Cerebellar cortex (tissue), 1 donor: Measurements from ENCODE around the gene LRP1.

ENCODE experiments used
- DNase-seq: peaks from one replicate; pipeline ENCODE4 v3.0.0-alpha.2; 2015; ENCODE audit warnings: low spot score

LRP1 gene

GRCh38 chr12:57223191-57224165, 95.2 kb downstream of the LRP1 start:
- DNase-seq = no peak

DNA sequence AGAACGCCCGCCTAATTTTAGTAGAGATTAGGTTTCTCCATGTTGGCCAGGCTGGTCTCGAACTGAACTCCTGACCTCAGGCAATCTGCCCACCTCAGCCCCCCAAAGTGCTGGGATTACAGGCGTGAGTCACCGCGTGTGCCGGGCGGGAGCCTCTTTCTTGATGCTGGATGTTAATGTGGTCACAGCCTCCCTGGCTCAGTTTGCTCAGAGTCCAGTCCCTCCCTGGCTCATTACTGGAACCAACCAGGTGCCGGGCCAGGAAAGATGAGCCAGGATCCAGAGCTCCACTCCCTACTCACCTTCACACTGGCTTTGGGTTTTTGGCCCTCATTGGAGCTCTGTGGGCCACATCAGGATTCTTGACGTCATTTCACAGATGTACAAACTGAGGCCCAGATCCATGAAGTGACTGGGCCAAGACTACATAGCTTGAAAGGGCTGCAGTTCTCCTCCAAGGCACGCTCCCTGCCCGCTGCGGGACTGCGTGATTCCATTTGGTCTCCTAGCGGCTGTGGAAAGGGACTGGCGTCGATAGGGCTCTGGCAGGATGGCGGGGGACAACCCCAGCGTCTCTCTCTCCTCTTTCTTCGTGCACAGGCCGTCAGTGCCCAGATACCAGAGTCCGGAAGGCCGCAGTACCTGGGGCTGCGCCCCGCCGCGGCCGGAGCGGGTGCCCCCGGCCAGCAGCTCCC, 96.1 kb downstream of the LRP1 start:
- no peak for DNase-seq

DNA sequence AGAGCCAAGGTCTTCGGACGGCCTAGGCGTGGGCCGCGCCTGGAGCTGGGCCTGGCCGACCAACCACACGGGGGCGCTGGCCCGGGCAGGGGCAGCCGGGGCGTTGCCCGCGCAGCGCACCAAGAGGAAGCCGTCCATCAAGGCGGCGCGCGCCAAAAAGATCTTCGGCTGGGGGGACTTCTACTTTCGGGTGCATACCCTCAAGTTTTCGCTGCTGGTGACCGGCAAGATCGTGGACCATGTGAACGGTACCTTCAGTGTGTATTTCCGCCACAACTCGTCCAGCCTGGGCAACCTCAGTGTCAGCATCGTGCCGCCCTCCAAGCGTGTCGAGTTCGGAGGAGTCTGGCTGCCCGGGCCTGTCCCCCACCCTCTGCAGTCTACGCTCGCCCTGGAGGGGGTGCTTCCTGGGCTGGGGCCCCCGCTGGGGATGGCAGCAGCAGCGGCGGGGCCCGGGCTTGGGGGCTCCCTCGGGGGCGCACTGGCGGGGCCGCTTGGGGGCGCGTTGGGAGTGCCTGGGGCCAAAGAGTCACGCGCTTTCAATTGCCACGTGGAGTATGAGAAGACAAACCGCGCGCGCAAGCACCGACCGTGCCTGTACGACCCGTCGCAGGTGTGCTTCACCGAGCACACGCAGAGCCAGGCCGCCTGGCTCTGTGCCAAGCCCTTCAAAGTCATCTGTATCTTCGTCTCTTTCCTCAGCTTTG, 96.8 kb downstream of the LRP1 start:
- no peak for DNase-seq

- no peak for DNase-seq
Measured at GRCh38 chr12:57225680-57226210, 97.5 kb downstream of the LRP1 start.

GRCh38 chr12:57226588-57227314, 98.5 kb downstream of the LRP1 start:
- no peak for DNase-seq

GRCh38 chr12:57227315-57228115, 99.2 kb downstream of the LRP1 start:
- no peak for DNase-seq

- DNase-seq = peak; percentile 54
Measured at GRCh38 chr12:57229046-57229633, 100.9 kb downstream of the LRP1 start.

- peak; percentile 98 for DNase-seq
Measured at GRCh38 chr12:57229634-57230380, 101.5 kb downstream of the LRP1 start, which contains the start of gene SHMT2. Gene SHMT2, plus strand, starts transcription at chr12:57229711. Its CDS starts 68 bp downstream, at chr12:57229779.

DNA sequence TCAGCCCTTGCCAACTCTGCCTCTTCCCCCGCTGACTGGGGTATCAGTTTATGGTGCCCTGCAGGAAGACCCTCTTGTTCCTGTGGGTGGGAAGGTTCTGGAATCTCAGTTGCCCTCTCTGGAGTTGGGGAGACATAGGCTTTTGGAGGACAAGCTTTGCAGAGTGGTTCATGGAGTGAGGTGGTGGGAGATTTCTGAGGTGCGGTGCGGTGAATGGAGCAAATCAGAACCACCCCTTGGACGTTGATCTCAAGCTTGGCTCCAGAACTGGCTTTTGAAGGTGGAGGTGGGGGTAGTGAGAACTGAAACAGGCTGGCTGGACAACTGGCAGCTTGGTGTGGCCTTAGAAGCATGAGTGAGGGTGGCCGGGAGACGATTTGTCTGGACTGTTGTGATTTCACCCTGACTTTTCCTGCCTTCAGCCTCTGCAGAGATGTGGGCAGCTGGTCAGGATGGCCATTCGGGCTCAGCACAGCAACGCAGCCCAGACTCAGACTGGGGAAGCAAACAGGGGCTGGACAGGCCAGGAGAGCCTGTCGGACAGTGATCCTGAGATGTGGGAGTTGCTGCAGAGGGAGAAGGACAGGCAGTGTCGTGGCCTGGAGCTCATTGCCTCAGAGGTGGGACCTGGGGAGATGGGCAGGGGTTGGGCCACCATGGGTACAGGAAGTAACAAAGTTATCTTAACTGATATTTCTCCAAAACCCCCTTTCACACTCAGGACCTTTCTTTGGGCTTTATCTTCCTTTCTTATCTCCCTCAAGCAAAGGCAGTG, 102.3 kb downstream of the LRP1 start:
- no peak for DNase-seq

- DNase-seq = no peak
Measured at GRCh38 chr12:57231276-57232021, 103.2 kb downstream of the LRP1 start.

- no peak for DNase-seq
Measured at GRCh38 chr12:57232156-57232756, 104.0 kb downstream of the LRP1 start.

DNA sequence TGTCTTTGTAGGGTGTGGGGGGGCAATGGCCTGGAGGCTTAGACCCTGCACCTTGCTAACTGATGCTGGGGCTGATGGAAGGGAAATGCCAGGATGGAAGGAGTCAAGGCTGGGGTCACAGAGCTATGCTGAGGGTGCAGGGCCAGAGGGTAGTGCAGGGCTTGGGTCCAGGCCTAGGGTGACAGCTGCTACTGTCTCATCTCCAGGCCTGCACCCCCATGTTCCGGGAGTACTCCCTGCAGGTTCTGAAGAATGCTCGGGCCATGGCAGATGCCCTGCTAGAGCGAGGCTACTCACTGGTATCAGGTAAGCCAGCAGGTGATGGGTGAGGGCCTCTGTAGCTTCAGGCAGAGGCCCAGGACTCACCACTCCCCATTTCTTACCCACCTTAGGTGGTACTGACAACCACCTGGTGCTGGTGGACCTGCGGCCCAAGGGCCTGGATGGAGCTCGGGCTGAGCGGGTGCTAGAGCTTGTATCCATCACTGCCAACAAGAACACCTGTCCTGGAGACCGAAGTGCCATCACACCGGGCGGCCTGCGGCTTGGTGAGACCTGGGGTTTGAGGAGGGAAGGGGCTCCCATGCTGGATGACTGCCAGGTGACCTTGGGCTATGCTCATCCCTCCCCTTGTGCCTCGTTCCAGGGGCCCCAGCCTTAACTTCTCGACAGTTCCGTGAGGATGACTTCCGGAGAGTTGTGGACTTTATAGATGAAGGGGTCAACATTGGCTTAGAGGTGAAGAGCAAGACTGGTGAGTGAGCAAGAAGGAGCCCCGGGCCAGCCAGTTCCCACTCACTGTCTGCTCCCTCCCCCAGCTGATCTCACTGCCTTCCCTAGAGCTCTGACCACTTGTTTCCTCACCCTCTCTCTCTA, 105.3 kb downstream of the LRP1 start:
- DNase-seq = no peak

- no peak for DNase-seq
Measured at GRCh38 chr12:57234233-57234570, 105.9 kb downstream of the LRP1 start.

DNA sequence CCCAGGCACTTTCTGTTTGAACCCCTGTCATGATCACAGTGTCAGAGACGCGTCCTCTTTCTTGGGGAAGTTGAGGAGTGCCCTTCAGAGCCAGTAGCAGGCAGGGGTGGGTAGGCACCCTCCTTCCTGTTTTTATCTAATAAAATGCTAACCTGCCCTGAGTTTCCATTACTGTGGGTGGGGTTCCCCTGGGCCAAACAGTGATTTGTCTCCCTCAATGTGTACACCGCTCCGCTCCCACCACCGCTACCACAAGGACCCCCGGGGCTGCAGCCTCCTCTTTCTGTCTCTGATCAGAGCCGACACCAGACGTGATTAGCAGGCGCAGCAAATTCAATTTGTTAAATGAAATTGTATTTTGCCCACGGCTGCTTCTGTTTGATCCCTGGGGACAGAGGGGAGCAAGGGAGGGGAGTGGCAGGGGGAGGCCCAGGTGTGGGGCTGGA, 106.3 kb downstream of the LRP1 start:
- no peak for DNase-seq

DNA sequence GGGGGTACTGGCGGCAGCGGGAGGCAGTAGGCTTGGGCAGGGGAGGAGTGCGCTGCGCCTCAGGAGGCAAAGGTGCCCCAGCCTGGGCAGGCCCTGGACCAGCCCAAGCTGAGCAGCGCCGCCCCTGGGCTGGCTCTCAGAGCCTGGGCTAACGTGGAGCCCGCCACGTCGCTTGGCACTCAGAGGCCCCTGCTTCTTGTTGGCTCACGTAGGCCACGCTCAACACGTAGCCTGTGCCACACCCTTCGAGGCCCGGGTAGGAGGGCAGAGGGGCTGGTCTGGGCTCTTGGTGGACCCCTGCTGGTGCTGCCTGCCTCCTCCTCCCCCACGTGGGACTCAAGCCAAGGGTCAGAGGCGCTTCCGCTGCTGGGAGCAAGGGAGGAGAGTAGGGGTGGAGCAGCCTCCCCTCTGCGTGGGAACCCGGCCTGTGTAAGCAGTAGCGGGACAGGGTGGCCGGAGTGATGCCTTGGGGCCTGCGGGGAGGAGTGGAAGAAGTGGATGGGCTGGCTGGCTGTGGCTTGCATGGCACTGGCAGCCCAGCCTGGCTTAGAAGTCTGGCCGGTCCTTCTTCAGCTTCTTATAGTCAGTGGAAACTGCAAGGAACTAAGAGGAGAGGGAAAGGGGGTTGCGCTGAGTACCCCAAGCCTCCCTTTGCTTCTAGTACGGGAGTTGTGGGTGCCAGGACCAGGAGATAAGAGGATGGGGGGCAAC, 106.9 kb downstream of the LRP1 start:
- no peak for DNase-seq

DNA sequence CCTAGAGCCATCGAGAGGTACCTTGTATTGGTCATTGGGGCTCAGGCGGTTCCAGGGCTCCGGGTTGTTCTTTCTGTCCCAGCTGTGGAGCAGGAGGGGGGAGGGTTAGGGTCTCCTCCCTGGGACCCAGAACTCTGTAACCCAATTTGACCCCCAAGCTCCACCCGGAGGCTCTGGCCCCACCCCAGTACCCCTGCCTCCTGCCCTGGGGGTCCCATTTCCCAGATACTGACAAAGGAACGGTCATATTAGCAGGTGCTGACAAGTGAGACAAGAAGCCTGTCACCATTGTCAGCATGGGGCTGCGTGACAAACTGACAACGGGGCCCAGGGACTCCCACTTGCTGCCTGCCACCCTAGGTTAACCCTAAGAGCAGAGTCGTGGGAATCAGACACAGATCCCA, 107.4 kb downstream of the LRP1 start:
- no peak for DNase-seq
